HL-60 (cell line): ENCODE data around the gene WWP2.

ENCODE experiments used
- DNase-seq, 2 experiments: peaks; one replicate each; pipeline ENCODE4 v3.0.0-alpha.2; 2010 to 2020; ENCODE audit warnings: low read depth in 1 of 2, low spot score in 1 of 2
- H3K27ac ChIP-seq: fragments of 250-450 bp; sonication (Bioruptor Pico); replicated peaks from 2 replicates; pipeline ENCODE4 v1.5.1; 2020; ENCODE audit warnings: mild to moderate bottlenecking, moderate library complexity
- H3K27me3 ChIP-seq: fragments of 250-450 bp; sonication (Bioruptor Pico); 2 replicates; pipeline ENCODE4 v1.5.1; 2021; ENCODE audit warnings: mild to moderate bottlenecking, moderate library complexity; ENCODE audit not compliant: insufficient read depth, poor library complexity, severe bottlenecking
- H3K4me3 ChIP-seq: replicated peaks from 2 replicates; pipeline ENCODE4 v1.5.1; 2011; ENCODE audit warnings: mild to moderate bottlenecking, control low read depth, low read length; ENCODE audit not compliant: insufficient read depth
- CTCF ChIP-seq: IDR thresholded peaks from one replicate; pipeline ENCODE4 v1.5.1; 2011; ENCODE audit warnings: low read length, control low read depth, inconsistent platforms; ENCODE audit not compliant: insufficient read depth
- GABPA ChIP-seq: IDR thresholded peaks from 2 replicates; pipeline ENCODE4 v1.6.1; 2012; ENCODE audit warnings: low read depth
- POLR2AphosphoS5 ChIP-seq: IDR thresholded peaks from 2 replicates; pipeline ENCODE4 v1.6.1; 2012; ENCODE audit warnings: low read depth
- SPI1 ChIP-seq: IDR thresholded peaks from 2 replicates; pipeline ENCODE4 v1.6.1; 2012; ENCODE audit warnings: low read depth, mild to moderate bottlenecking, borderline replicate concordance
- TF ChIP-seq, protein P1 (sequence below): IDR thresholded peaks from 2 replicates; pipeline ENCODE4 v1.6.1; 2012; ENCODE audit warnings: low read depth; ENCODE audit not compliant: insufficient replicate concordance

WWP2 gene

GRCh38 chr16:69885722-69886121, 123.6 kb downstream of the WWP2 start:
- no peak overlapping the region for H3K4me3 ChIP-seq

GRCh38 chr16:69886726-69887125, 124.6 kb downstream of the WWP2 start:
- H3K27ac ChIP-seq, result no peak overlapping the region
- TF ChIP-seq SPI1, result no peak
- H3K27me3 ChIP-seq, result no peaks in the 10 kb centered on the region
- no peak overlapping the region for H3K4me3 ChIP-seq
- DNase-seq, result no peak

More at GRCh38 chr16:69885722-69886121, 123.6 kb downstream of the WWP2 start:
- TF ChIP-seq, protein P1, sequence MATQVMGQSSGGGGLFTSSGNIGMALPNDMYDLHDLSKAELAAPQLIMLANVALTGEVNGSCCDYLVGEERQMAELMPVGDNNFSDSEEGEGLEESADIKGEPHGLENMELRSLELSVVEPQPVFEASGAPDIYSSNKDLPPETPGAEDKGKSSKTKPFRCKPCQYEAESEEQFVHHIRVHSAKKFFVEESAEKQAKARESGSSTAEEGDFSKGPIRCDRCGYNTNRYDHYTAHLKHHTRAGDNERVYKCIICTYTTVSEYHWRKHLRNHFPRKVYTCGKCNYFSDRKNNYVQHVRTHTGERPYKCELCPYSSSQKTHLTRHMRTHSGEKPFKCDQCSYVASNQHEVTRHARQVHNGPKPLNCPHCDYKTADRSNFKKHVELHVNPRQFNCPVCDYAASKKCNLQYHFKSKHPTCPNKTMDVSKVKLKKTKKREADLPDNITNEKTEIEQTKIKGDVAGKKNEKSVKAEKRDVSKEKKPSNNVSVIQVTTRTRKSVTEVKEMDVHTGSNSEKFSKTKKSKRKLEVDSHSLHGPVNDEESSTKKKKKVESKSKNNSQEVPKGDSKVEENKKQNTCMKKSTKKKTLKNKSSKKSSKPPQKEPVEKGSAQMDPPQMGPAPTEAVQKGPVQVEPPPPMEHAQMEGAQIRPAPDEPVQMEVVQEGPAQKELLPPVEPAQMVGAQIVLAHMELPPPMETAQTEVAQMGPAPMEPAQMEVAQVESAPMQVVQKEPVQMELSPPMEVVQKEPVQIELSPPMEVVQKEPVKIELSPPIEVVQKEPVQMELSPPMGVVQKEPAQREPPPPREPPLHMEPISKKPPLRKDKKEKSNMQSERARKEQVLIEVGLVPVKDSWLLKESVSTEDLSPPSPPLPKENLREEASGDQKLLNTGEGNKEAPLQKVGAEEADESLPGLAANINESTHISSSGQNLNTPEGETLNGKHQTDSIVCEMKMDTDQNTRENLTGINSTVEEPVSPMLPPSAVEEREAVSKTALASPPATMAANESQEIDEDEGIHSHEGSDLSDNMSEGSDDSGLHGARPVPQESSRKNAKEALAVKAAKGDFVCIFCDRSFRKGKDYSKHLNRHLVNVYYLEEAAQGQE, result no peak
- TF ChIP-seq GABPA (no peak), SPI1 (no peak), CTCF (no peak), POLR2AphosphoS5 (no peak)
- DNase-seq, result no peak
- H3K27ac ChIP-seq, result no peak overlapping the region
- no peaks in the 10 kb centered on the region for H3K27me3 ChIP-seq

- H3K27me3 ChIP-seq, result no peaks in the 10 kb centered on the region
- no peak overlapping the region for H3K4me3 ChIP-seq
- no peak overlapping the region for H3K27ac ChIP-seq
- no peak for DNase-seq
- no peak for TF ChIP-seq POLR2AphosphoS5
- no peak for TF ChIP-seq CTCF
- no peak for TF ChIP-seq SPI1
- TF ChIP-seq, protein P1, result no peak
- TF ChIP-seq GABPA, result no peak
Measured at GRCh38 chr16:69888005-69888590, 126.0 kb downstream of the WWP2 start.

GRCh38 chr16:69889295-69889964, 127.3 kb downstream of the WWP2 start:
- no peak overlapping the region for H3K4me3 ChIP-seq
- H3K27me3 ChIP-seq, result no peaks in the 10 kb centered on the region
- TF ChIP-seq POLR2AphosphoS5 (no peak), SPI1 (no peak), CTCF (no peak), GABPA (no peak)
- TF ChIP-seq, protein P1, result no peak
- H3K27ac ChIP-seq, result no peak overlapping the region
- DNase-seq, result no peak
